WERI-Rb-1 (cell line): Measurements from ENCODE around the gene TLNRD1.

Experiments used
- DNase-seq: peaks from one replicate; pipeline ENCODE4 v3.0.0-alpha.2; 2020
- H3K27ac ChIP-seq: fragments of 250-450 bp; sonication (Bioruptor Pico); 2 replicates; pipeline ENCODE4 v1.5.1; 2020; ENCODE audit warnings: mild to moderate bottlenecking, moderate library complexity
- H3K27me3 ChIP-seq: fragments of 250-450 bp; sonication (Bioruptor Pico); 2 replicates; pipeline ENCODE4 v1.5.1; 2021; ENCODE audit warnings: mild to moderate bottlenecking, low read depth, moderate library complexity; ENCODE audit not compliant: insufficient read depth, severe bottlenecking
- H3K36me3 ChIP-seq: fragments of 250-450 bp; sonication (Bioruptor Pico); 2 replicates; pipeline ENCODE4 v1.5.1; 2020; ENCODE audit warnings: mild to moderate bottlenecking, moderate library complexity
- H3K4me3 ChIP-seq: 2 replicates; pipeline ENCODE4 v1.5.1; 2011; ENCODE audit warnings: low read depth, mild to moderate bottlenecking, control low read depth, low read length
- H3K9me3 ChIP-seq: fragments of 250-450 bp; sonication (Bioruptor Pico); 2 replicates; pipeline ENCODE4 v1.5.1; 2021; ENCODE audit warnings: mild to moderate bottlenecking, moderate library complexity; ENCODE audit not compliant: severe bottlenecking
- CTCF ChIP-seq: IDR thresholded peaks from 2 replicates; pipeline ENCODE4 v1.5.1; 2011; ENCODE audit warnings: low read depth, mild to moderate bottlenecking, control low read depth, inconsistent platforms, low read length

TLNRD1 gene

GRCh38 chr15:80992441-80992840 lies 8.3 kb upstream of the TLNRD1 start:
- no peak for DNase-seq
- Histone ChIP-seq H3K36me3 (no peaks in the 10 kb centered on the region; the same call in 1 of the 2 replicates), H3K4me3 (no peak overlapping the region), H3K27ac (no peak overlapping the region), H3K27me3 (no peaks in the 10 kb centered on the region), H3K9me3 (no peaks in the 10 kb centered on the region)
- TF ChIP-seq CTCF: no peak

- H3K27me3 ChIP-seq: no peaks in the 10 kb centered on the region
- H3K9me3 ChIP-seq: no peaks in the 10 kb centered on the region
- H3K27ac ChIP-seq: no peak overlapping the region
- no peaks in the 10 kb centered on the region for H3K36me3 ChIP-seq
- DNase-seq: peak; percentile 24
- TF ChIP-seq CTCF: peak; percentile 83
- no peak overlapping the region for H3K4me3 ChIP-seq
These were observed 4.5 kb upstream of the TLNRD1 start for GRCh38 chr15:80996247-80996646.

GRCh38 chr15:80997692-80998091 lies 3.0 kb upstream of the TLNRD1 start:
- no peaks in the 10 kb centered on the region for H3K27me3 ChIP-seq
- H3K27ac ChIP-seq: no peak overlapping the region
- TF ChIP-seq CTCF: no peak
- H3K36me3 ChIP-seq: peaks cover 6% of the 10 kb centered on the region
- no peak overlapping the region for H3K4me3 ChIP-seq
- H3K9me3 ChIP-seq: no peaks in the 10 kb centered on the region
- no peak for DNase-seq

GRCh38 chr15:80998251-80998650 lies 2.5 kb upstream of the TLNRD1 start:
- no peak overlapping the region for H3K27ac ChIP-seq
- no peak overlapping the region for H3K4me3 ChIP-seq
- no peaks in the 10 kb centered on the region for H3K9me3 ChIP-seq
- no peak for DNase-seq
- TF ChIP-seq CTCF: no peak
- peaks cover 10% of the 10 kb centered on the region for H3K36me3 ChIP-seq
- no peaks in the 10 kb centered on the region for H3K27me3 ChIP-seq

GRCh38 chr15:80999623-81000036 lies 1.1 kb upstream of the TLNRD1 start:
- Histone ChIP-seq H3K36me3 (peaks cover 20% of the 10 kb centered on the region), H3K27me3 (no peaks in the 10 kb centered on the region), H3K4me3 (no peak overlapping the region), H3K27ac (no peak overlapping the region), H3K9me3 (no peaks in the 10 kb centered on the region)
- no peak for DNase-seq
- TF ChIP-seq CTCF: no peak

- Histone ChIP-seq H3K4me3 (peak overlapping the region; percentile 83), H3K9me3 (no peaks in the 10 kb centered on the region), H3K27me3 (no peaks in the 10 kb centered on the region), H3K36me3 (peaks cover 20% of the 10 kb centered on the region), H3K27ac (peak overlapping the region; percentile 91)
- DNase-seq: no peak
- no peak for TF ChIP-seq CTCF
These were observed 539 bp upstream of the TLNRD1 start for GRCh38 chr15:81000144-81000623.
